ENCODE results near the gene TMC1.
"Not testable (repeated sequence)": the region's sequence is repeated elsewhere in the genome, so short reads cannot be mapped to it uniquely, and the experiment has no call there.

The TMC1 gene

GRCh38 chr9:72521416-72521815 is at the start of gene TMC1:
Gene TMC1 (plus strand): TSS chr9:72521608. CDS start chr9:72648649, 127,041 bp downstream.
- FAIRE-seq; DNase-seq (ENCODE audit: insufficient read length, low spot score): not testable (repeated sequence)

GRCh38 chr9:72473474-72474261 is 47.7 kb upstream of the TMC1 start:
- FAIRE-seq (no peak), DNase-seq (ENCODE audit: insufficient read length, low spot score) (no peak)

GRCh38 chr9:72474676-72475075 is 46.7 kb upstream of the TMC1 start:
- FAIRE-seq: no peak
- no peak for DNase-seq (ENCODE audit: insufficient read length, low spot score)

- DNase-seq (ENCODE audit: insufficient read length, low spot score): no peak
- no peak for FAIRE-seq
Observed at GRCh38 chr9:72476100-72476499, 45.3 kb upstream of the TMC1 start.

DNA sequence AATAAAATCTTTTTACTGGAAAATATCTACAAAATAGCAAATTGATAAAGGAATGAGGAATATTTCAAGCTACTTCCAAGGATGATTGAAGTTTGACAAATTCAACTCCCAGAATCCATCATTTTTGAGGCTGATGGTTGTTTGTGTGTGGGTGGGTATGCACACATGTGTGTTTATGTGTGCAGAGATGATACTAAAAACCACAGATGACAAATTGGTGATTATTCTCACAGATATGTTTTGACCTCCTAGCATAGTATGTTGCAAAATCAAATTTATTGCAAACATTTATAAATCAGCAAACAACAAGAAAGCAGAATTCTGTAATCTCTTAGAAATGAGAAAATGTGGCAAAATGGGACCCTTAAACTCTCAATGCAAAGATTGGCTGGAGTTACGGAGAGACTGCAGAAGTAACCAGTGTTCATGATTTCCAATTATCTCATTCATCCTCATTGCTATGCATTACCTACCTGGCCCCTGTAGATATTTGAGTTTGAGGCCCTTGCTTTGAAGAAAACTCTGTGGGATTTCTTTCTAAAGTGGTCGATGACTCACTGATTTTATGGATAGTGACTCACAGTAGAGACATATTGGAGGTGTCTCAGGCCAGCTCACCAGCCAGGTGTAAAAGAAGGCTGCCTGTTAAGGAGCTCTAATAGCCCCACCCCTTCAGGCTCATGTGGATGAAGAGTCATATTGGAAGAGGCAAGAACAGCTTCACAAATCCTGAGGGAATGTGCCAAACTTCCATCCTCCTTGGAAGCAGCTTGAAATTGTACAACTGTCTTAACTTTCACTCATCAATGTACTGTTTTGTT is 44.6 kb upstream of the TMC1 start:
- DNase-seq (ENCODE audit: insufficient read length, low spot score): peak; percentile 40
- no peak for FAIRE-seq

GRCh38 chr9:72477930-72478518 is 43.4 kb upstream of the TMC1 start:
- FAIRE-seq: peak; percentile 72

GRCh38 chr9:72478966-72479365 is 42.4 kb upstream of the TMC1 start:
- FAIRE-seq: no peak
- DNase-seq (ENCODE audit: insufficient read length, low spot score): peak; percentile 6

More at GRCh38 chr9:72477930-72478518, 43.4 kb upstream of the TMC1 start:
- DNase-seq (ENCODE audit: insufficient read length, low spot score): peak; percentile 66

DNA sequence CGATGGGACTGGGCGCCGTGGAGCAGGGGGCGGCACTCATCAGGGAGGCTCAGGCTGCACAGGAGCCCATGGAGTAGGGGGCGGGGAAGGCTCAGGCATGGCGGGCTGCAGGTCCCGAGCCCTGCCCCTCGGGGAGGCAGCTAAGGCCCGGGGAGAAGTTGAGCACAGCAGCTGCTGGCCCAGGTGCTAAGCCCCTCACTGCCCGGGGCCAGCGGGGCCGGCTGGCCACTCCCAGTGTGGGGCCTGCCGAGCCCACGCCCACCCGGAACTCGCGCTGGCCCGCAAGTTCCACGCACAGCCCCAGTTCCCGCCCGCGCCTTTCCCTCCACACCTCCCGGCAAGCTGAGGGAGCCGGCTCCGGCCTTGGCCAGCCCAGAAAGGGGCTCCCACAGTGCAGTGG is 41.1 kb upstream of the TMC1 start:
- FAIRE-seq: not testable (repeated sequence)

GRCh38 chr9:72480921-72481320 is 40.5 kb upstream of the TMC1 start:
- FAIRE-seq (no peak), DNase-seq (ENCODE audit: insufficient read length, low spot score) (no peak)

More for the DNA sequence above, 41.1 kb upstream of the TMC1 start:
- not testable (repeated sequence) for DNase-seq (ENCODE audit: insufficient read length, low spot score)

- FAIRE-seq (no peak), DNase-seq (ENCODE audit: insufficient read length, low spot score) (no peak)
Observed at GRCh38 chr9:72485821-72486593, 35.4 kb upstream of the TMC1 start.

DNA sequence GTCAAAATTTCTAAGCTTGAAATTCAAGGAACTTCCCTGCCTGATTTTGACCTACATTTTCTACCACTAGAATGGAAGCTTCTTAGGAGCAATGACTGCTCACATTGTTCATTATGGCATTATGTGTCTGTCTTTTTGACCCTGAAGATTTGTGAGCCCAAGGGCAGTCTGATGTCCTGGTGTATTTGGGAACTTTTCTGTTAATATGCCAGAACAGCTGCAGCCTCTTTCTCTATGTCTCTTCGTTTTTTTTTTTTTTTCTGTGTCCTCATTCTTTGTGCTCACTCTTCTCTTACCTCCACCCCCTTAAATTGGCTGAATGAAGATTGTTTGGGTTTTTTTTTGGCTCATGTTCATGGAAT is 34.8 kb upstream of the TMC1 start:
- DNase-seq (ENCODE audit: insufficient read length, low spot score): no peak
- no peak for FAIRE-seq

- not testable (repeated sequence) for FAIRE-seq; DNase-seq (ENCODE audit: insufficient read length, low spot score)
Observed at GRCh38 chr9:72487665-72488064, 33.7 kb upstream of the TMC1 start.

GRCh38 chr9:72489986-72490385 is 31.4 kb upstream of the TMC1 start:
- DNase-seq (ENCODE audit: insufficient read length, low spot score): no peak
- no peak for FAIRE-seq

DNA sequence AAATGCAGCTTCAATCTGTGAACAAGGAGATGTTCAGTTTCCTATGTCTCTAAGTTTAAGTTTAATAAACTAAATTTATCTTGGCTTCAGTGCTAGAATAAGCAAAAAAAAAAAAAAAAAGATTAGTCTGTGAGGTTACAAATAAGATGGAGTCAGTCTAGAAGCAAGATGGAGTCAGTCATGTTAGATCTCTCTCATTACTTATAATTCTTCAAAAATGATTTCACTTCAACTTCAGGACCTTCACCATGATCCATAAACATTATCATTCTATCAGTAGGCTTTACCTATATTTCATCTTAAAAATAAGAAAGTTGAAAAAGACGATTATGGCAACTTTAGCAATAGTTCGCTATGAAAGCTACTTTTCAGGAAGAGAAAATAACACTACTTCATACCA is 30.2 kb upstream of the TMC1 start:
- FAIRE-seq (no peak), DNase-seq (ENCODE audit: insufficient read length, low spot score) (no peak)

GRCh38 chr9:72494051-72494450 is 27.4 kb upstream of the TMC1 start:
- DNase-seq (ENCODE audit: insufficient read length, low spot score): no peak
- no peak for FAIRE-seq

DNA sequence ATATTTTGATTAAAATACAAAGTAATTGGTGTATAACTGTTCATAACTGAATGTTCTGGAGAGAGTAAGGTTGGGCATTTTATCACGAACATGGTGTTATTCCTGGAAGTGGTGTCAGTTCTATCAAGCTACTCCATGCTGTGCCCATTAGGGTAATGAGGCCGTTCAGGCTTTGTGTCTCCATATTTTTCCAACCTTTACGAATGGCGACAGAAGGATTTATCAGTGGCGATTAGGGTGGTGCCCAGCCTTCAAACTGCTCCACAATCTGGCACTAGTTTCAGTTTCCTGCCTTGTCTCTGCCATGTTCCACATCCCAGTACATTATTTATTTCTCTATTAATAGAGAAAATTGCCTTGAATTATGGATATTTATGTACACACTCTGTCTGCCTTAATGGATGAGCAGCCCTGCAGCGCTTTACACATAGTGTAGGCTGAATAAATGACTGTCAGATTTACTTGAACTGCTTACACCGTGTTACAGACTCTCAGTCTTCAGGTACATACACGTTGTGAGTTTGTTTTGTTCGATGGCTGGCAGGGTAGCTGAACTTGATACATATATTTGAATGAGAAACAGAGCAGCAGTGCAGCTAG is 23.9 kb upstream of the TMC1 start:
- FAIRE-seq (peak; percentile 36), DNase-seq (ENCODE audit: insufficient read length, low spot score) (no peak)

DNA sequence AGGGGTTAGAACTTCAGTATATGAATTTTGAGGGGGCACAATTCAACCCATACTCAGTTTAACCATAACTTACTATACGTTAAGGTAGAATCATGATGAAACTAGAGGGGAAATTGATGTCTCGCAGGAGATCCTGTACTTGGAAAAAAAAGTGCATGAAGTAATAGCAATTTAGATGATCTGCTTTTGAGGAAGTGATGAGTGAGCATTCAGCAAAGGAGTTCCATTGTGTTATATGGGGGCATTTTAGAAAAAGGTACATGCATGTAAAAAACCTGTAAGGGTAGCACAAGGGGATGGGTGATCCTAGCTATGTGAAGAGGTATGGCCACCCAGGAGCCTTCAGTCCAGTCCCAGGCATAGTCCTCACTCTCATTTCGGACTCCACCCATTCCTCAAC is 14.8 kb upstream of the TMC1 start:
- DNase-seq (ENCODE audit: insufficient read length, low spot score) (no peak), FAIRE-seq (no peak)

DNA sequence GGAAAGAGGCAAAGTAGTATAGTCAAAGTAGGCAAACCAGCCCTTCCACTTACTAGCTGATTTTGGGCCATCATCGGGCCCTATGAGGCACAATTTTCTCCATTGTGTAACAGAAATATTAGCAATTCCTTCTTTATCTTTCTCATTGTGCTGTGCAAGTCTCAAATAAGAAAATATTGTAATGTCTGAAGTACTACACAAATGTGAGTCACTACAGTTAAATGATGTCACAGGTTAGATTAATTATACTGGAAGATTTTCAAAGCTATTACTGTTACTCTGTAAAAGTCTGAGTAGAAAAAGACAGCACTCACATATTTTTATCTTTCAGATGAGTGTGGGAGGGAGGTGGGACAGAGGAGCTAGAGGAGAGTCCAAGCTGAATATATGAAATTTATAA is 12.4 kb upstream of the TMC1 start:
- FAIRE-seq: no peak
- no peak for DNase-seq (ENCODE audit: insufficient read length, low spot score)

GRCh38 chr9:72509635-72510034 is 11.8 kb upstream of the TMC1 start:
- FAIRE-seq (no peak), DNase-seq (ENCODE audit: insufficient read length, low spot score) (no peak)

- DNase-seq (ENCODE audit: insufficient read length, low spot score); FAIRE-seq: not testable (repeated sequence)
Observed at GRCh38 chr9:72521011-72521410, 397 bp upstream of the TMC1 start.
